ENCODE measurements around the gene LRRC61.
A peak's percentile ranks its signal among the peaks of the same experiment; 100 is the strongest.
"Not testable (repeated sequence)": the region's sequence is repeated elsewhere in the genome, so short reads cannot be mapped to it uniquely, and the experiment has no call there.

Gene LRRC61, protein sequence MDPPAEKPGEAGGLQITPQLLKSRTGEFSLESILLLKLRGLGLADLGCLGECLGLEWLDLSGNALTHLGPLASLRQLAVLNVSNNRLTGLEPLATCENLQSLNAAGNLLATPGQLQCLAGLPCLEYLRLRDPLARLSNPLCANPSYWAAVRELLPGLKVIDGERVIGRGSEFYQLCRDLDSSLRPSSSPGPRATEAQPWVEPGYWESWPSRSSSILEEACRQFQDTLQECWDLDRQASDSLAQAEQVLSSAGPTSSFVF

GRCh38 chr7:150322833-150323681, at the start of gene LRRC61, which contains the start of gene ACTR3C:
Gene LRRC61, plus strand, starts transcription at chr7:150323355. Its CDS starts 13,507 bp downstream, at chr7:150336862.
Gene ACTR3C, minus strand, starts transcription at chr7:150323545. Its CDS starts 28,249 bp downstream, at chr7:150295296.
- peak; percentile 28 for DNase-seq

DNA sequence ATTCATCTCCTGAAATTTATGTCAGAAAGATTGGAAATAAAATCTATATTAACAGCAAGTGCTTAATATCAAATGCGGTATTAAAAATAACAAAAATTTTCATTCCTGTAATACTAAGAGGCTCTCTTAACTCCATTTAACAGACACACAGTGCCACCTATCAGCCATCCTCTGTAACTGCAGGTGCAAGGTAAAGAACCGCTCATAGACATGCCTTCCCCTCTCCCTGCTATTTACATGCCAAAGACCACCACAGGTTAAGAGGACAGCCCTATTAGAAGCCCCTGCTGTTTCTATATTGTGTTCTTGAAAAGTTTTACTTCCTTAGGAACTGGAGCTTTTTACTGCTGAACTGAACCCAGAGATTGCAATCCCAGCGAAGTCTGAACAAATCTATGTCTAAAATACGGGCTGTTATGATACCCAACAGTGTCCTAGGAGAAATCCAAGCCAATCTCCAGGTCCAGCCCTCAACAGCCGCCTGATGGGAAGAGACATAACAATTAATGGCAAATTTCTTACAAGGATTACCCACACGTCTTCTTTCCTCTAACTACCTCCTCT, 46.9 kb upstream of the LRRC61 start:
- peak; percentile 8 for DNase-seq

GRCh38 chr7:150278383-150278782, 44.8 kb upstream of the LRRC61 start:
- DNase-seq = not testable (repeated sequence)

DNA sequence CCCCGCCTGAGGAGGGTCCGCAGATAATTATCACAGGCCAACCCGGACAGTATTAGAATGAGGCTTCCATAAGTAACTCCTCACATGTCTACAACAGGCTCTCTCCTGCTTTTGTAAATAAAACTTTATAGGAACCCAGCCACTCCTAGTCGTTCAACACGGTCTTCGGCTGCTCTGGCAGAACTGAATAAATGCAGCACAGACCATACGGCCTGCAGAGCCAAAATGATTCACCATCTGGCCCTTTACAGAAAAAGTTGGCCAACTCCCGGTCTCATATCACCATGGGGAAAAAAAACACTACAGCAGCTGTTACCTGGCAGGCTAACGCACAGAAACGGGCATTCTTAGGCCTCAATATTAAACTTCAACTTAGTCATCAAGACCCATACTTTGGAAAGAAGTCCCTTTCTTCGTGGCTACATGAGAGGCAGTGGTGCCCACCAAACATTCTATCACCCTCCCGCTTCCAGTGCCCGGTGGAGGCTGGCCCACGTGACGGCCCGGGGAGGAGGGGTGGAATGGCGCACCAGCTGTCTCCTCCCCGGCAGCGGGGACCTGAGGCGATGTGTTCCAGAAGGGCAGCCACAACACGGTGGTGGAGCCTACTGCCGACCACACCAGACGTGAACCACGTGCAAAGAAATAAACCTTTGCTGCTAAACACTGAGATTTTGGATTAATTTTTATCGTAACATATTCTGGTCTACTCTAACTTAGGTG, 41.3 kb upstream of the LRRC61 start:
- not testable (repeated sequence) for DNase-seq

GRCh38 chr7:150283111-150283510, 40.0 kb upstream of the LRRC61 start:
- DNase-seq = not testable (repeated sequence)

DNA sequence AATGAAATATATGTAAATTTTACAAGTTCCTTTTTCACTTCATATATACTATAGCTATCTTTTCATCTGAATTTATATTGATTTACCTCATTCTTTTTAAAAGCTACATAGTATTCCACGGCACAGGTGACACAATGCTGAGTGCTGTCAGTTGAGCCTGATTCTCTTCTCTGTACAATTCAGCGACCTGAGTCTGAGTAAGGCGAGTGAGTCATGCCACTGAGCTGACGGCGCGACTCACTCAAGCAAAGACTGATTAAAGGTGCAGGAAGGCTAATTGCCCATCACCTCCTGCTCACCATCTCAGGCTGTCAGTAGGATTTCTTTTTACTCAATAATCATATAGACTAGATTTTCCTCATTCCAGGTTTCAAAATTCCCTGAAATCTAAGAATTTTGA, 39.5 kb upstream of the LRRC61 start:
- not testable (repeated sequence) for DNase-seq

DNA sequence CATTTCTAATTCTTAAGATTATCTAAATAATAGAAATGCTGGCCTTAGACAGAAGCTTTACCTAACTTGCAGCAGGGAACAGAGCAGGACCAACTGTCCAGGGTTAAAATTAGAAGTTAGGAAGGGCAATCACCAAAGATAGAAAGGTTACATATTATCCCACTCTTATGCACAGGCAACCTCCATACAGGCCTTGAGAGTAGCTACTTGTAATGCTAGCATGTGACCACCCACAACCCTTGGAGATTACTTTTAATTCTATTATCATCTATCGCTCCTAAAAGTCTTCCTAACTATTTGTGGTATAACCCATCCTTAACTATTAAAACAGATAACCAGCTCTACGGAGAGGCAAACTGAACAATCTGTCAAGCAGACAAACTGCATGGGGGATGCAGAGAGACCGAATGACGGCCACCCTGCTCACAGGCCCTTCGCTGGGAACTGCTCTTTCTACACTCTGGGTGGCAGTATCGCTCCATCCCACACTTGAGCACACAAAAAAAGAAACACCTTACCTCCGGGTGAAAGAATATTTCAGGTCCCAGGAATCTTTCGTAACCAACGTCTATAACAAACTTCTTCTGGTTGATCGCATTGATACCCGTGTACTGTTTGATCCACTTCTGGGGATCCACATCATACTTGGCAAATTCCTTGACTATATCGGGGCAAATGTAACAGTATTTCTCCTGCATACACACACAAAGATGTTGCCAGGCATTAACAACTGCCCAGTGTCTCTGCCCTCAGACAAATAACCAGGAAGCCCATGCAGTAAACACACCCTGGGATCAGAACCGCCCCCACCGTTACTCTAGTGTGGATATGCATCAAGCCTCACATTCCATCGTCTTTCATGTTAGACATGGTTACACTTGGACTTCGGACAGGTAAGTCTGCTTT, 37.1 kb upstream of the LRRC61 start:
- DNase-seq = peak; percentile 38

DNA sequence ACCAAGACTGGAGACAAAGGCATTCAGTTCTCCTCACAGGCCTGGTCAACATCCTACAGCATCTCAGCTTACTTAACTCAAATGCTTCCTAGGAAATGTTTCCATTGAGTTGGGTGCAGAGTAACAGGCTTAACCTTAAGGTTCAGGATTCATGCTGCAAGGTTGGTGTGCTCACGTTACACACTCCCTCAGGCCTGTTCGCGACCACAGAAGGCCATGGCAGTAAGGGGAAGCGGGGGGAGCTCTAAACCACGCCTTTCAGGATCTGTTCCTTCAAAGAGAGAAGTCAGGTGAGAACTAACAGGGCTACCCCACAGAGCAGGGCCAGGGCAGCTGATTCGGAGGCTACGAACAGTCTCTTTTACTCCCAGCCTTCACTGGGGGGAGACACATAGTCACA, 35.3 kb upstream of the LRRC61 start:
- DNase-seq = not testable (repeated sequence)

DNA sequence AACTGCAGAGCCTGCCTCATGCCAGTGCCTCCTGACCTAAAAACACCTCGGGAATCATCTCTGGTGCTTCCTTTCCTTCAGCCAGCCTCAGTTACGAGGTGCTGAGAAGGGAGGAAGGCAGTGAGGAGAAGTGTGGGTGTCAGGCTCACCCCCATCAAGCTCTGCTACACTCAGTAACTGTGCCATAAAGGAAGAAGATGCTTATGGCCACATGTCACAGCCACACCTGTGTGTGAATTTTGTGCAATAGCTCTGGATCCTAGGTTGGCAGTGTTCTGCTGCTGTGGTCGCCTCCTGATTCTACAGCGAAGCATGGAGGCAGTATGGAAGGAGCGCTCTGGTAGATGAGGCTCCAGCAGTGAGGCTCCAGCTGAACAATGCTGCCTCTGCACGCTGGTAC, 34.3 kb upstream of the LRRC61 start:
- DNase-seq = not testable (repeated sequence)

DNA sequence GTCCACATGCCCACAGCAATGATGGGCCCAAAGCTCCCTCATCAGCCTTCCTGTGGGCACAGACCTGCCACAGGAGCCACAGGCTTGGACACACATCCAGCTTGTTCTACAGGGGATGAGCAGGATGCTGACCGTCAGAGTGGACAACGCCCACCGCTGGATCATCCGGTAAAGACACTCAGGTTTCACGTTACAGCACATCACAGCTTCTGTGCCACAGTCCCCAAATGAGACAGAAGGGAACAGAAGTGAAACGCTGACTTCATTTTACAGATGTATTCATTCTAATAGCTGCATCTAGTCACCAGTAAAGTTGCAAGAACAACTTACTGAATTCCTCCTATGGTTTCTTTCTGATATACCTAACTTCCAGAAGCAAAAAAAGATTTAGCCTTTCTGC, 32.8 kb upstream of the LRRC61 start:
- not testable (repeated sequence) for DNase-seq

DNA sequence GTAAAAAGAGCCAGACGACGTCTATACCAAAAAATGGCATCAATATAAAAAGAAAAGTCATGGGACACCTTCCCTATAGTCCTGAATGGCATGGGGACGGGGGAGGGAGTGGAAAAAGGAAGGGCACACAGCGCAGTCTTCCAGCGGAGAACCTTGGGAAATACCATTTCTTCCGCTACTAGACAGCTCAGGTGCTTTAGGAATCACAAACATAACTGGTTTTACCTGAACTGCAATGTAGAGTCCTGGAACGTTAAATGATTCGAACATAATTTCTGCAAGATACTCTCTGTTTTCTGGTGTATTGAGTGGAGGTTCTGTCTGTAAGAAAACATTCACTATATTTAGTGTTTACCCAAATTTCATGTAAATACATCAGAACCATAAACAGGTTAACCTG, 28.1 kb upstream of the LRRC61 start:
- not testable (repeated sequence) for DNase-seq

- not testable (repeated sequence) for DNase-seq
Observed at GRCh38 chr7:150295614-150296013, 27.5 kb upstream of the LRRC61 start.

DNA sequence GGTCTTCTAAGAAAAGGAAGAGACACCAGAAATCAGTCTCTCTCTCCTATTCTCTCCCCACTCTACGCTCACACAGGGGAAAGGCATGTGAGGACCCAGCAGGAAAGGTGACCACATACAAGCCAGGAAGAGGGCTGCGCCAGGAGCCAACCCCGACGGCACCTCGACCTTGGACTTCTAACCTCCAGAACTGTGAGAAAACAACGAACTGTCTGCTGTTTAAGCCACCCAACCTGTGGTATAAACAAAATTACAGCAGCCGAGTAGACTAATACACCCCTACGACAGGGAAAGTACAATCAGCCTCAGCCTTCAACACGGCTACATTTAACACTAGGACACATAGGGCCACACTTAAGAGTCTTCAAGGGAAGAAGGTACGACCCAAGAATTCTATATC, 26.4 kb upstream of the LRRC61 start:
- not testable (repeated sequence) for DNase-seq

- DNase-seq = not testable (repeated sequence)
Observed at GRCh38 chr7:150297978-150298377, 25.2 kb upstream of the LRRC61 start.

DNA sequence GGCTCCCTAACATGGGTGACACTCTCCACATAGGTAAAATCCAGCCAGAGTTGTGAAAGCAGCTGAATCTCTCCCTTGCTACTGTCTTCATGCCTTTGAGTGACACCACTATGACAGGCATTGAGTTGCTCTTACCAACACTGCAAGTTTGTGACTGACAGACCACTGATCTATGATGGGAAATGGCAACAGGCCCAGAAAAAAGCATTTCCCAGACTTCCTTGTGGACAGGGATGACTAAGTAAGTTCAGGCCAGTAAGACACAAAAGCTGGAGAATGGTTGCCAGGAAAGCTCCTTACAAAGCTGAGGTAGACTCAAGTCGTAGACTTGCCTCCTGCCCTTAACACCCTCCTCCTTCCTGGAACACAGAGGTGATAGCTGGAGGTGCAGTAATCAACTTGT, 20.2 kb upstream of the LRRC61 start:
- peak; percentile 45 for DNase-seq

DNA sequence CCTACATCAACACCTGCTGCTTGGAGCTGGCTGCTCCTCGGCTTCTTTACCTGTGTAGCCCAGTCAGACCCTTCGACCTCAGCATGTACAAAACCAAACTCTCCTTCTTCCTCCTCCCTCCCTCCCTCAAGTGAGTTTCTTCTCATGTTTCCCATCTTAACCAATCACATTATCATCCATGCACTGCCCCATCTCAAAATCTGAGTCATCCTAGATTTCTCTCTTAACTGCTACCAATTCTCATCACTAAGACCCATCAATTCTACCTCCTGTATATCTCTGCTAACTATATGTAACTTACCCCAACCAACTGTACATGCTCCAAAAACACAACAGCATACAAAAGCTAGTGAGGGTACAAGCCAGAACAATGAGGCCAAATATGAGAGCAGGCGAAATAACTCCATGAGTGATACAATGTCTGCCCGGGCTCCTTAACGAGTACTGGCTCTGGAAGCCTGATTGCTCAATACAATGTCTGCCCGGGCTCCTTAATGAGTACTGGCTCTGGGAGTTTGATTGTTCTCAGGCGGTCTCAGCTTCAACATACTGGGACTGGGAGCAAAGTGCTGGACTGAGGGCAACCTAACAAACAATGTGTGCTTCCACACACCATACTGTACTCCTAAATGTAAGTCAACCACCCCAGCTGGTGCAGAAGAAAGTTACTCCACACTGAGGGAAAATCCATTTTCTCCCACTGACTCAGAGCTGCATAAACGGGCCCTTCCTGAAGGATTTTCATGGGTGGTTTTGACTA, 18.5 kb upstream of the LRRC61 start:
- DNase-seq = not testable (repeated sequence)

DNA sequence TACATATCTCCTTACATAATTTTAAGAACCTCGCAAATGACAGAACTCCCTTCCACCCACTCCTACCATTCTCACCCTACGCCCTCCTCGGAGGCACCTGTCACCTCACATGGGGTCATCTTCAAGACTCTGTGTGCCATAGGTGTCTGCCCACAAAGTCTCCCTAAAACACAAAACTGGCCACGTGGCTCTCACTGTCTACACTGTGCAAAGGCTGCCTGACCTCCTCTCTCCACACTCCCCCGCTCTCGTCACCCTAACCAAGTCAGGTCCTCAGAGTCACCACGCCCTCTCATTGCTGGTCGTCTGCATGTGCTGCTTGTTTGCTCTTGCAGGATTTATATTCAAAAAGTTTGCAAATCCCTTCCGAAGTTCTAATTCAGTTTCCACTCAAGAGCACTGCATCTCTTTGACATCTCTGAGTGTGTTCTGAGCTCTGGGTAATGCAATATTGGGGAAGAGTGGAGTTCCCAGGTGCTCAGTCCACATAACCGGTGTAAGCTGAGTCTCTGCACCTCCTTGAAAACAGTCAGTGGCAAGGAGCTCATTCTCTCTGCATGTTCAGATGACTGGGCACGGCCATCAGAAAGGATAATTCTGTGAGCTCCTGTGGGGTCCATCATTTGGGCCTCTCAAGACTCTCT, 17.8 kb upstream of the LRRC61 start:
- not testable (repeated sequence) for DNase-seq

- DNase-seq = not testable (repeated sequence)
Observed at GRCh38 chr7:150305903-150306284, 17.3 kb upstream of the LRRC61 start.

- DNase-seq = not testable (repeated sequence)
Observed at GRCh38 chr7:150306377-150306776, 16.8 kb upstream of the LRRC61 start.

- no peak for DNase-seq
Observed at GRCh38 chr7:150307129-150307528, 16.0 kb upstream of the LRRC61 start.
